ENCODE results near the gene CD63.

DNA sequence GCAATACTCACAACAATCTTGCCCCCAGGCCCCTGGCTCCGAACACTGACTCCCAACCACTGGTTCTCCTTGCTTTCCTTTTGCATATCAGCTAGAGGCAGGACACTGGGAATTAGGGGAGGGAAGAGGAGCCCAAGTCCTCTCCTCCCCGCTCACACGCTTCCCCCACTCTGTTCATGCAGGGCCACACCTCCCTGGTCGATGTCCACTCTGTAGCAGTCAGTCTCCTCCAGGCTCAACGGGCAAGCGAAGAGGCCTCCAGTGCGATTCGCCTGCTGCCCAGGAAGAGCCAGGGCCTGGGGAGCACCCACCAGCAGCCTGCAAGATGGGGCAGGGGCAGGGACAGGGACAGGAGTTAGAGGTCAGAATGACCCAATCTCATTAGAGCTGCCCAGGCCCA lies 25.9 kb downstream of the CD63 start:
- TF ChIP-seq, protein P1, sequence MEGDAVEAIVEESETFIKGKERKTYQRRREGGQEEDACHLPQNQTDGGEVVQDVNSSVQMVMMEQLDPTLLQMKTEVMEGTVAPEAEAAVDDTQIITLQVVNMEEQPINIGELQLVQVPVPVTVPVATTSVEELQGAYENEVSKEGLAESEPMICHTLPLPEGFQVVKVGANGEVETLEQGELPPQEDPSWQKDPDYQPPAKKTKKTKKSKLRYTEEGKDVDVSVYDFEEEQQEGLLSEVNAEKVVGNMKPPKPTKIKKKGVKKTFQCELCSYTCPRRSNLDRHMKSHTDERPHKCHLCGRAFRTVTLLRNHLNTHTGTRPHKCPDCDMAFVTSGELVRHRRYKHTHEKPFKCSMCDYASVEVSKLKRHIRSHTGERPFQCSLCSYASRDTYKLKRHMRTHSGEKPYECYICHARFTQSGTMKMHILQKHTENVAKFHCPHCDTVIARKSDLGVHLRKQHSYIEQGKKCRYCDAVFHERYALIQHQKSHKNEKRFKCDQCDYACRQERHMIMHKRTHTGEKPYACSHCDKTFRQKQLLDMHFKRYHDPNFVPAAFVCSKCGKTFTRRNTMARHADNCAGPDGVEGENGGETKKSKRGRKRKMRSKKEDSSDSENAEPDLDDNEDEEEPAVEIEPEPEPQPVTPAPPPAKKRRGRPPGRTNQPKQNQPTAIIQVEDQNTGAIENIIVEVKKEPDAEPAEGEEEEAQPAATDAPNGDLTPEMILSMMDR (IDR thresholded peaks at IDR 0.05), result no peak
- TF ChIP-seq ZFX (IDR thresholded peaks at IDR 0.05; ENCODE audit: borderline replicate concordance), result no peak

All from 22Rv1 (cell line).